ENCODE measurements around the gene TH.

Gene TH

DNA sequence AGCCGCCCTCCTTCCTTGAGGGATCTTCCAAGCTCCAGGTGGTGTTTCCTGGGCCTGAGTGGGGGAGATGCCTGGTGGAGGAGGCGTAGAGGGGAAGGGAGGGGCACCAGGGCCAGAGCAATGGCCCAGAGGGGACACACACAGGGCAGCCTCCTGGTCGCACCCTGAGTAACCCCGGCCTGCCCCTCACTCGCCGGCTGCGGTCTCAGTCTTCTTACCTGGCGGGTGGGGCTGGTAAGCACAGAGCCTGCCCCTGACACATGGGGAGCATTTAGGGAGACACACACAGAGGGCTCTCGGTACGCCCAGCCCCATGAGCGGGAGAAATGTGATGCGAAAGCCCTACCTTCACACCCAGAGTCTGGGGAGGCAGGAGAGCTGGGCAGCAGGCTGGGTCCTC, 56.3 kb downstream of the TH start:
- Histone ChIP-seq H3K27me3 (replicated peaks; ENCODE audit: insufficient read depth, low read length) (peaks cover 95% of the 10 kb centered on the region), H3K9ac (ENCODE audit: low read length) (no peak overlapping the region), H3K4me1 (ENCODE audit: low read length) (no peaks in the 10 kb centered on the region), H3K36me3 (replicated peaks; ENCODE audit: insufficient read depth, low read length) (no peaks in the 10 kb centered on the region), H2AFZ (ENCODE audit: low read length) (no peak overlapping the region), H3K79me2 (ENCODE audit: low read length) (no peaks in the 10 kb centered on the region), H3K4me3 (ENCODE audit: low read length) (no peak overlapping the region), H3K9me2 (replicated peaks; ENCODE audit: insufficient read depth, low read length) (no peaks in the 10 kb centered on the region), H3K27ac (ENCODE audit: low read length) (no peak overlapping the region), H3F3A (ENCODE audit: insufficient read depth, low read length) (no peaks in the 10 kb centered on the region), H3K9me3 (replicated peaks; ENCODE audit: insufficient read depth, low read length) (no peaks in the 10 kb centered on the region), H4K20me1 (ENCODE audit: insufficient read depth, low read length) (no peaks in the 10 kb centered on the region), H3K4me2 (ENCODE audit: low read depth, low read length) (no peak overlapping the region)
- no peak for DNase-seq
- TF ChIP-seq CTCF (IDR thresholded peaks at IDR 0.05; ENCODE audit: low read length): no peak
- no peak for TF ChIP-seq EZH2phosphoT487 (IDR thresholded peaks at IDR 0.05; ENCODE audit: low read length)
- TF ChIP-seq EZH2 (optimal IDR thresholded peaks at IDR 0.05; ENCODE audit: low read depth, low read length): no peak

DNA sequence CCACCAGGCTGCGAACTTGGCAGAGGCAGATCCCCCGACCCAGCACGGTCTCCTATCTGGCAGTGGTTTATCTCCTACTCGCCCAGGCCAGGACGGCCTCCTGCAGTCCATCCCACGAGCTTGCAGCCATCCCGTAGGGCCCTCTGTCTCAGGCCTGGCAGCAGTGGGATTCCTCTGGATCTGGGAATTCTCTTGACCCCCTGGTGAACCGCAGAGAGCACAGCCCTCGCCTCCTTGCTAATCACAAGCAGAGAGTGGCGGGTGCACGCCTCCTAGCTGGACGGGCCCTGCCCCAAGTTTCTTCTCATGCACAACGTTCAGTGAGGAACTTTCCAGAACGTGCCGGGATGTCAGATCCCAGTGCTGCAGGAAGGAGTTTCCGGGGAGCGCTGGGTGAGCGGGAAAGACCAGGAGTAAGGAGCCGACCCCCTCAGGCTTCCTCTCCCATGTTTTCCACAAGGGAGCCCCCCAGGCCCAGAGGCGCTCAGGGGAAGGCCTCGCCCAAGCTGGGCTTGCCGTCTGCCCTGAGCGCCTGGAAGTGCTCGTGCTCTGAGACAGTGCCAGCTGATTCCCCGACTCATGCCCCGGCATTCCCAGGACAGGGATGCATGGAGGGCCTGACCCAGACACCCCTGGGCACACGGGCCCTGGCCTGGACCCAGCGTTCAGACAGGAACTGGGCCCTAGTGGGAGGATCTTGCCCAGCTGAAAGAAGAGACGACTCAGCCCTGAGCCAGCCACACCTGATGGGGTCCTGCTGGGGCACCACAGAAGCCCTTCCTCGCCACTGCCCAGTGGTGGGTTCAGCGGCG, 57.0 kb downstream of the TH start:
- no peak overlapping the region for H2AFZ ChIP-seq (ENCODE audit: low read length)
- DNase-seq: no peak

More for the DNA sequence above, 57.0 kb downstream of the TH start:
- H3K9me3 ChIP-seq (replicated peaks; ENCODE audit: insufficient read depth, low read length): no peaks in the 10 kb centered on the region
- no peak overlapping the region for H3K4me3 ChIP-seq (ENCODE audit: low read length)
- TF ChIP-seq EZH2 (optimal IDR thresholded peaks at IDR 0.05; ENCODE audit: low read depth, low read length): no peak
- no peak for TF ChIP-seq CTCF (IDR thresholded peaks at IDR 0.05; ENCODE audit: low read length)
- TF ChIP-seq EZH2phosphoT487 (IDR thresholded peaks at IDR 0.05; ENCODE audit: low read length): no peak
- H3K36me3 ChIP-seq (replicated peaks; ENCODE audit: insufficient read depth, low read length): no peaks in the 10 kb centered on the region
- no peaks in the 10 kb centered on the region for H3K9me2 ChIP-seq (replicated peaks; ENCODE audit: insufficient read depth, low read length)
- no peak overlapping the region for H3K27ac ChIP-seq (ENCODE audit: low read length)
- peaks cover 95% of the 10 kb centered on the region for H3K27me3 ChIP-seq (replicated peaks; ENCODE audit: insufficient read depth, low read length)
- no peak overlapping the region for H3K4me2 ChIP-seq (ENCODE audit: low read depth, low read length)
- H3K79me2 ChIP-seq (ENCODE audit: low read length): no peaks in the 10 kb centered on the region
- H4K20me1 ChIP-seq (ENCODE audit: insufficient read depth, low read length): no peaks in the 10 kb centered on the region
- no peak overlapping the region for H3K9ac ChIP-seq (ENCODE audit: low read length)
- H3F3A ChIP-seq (ENCODE audit: insufficient read depth, low read length): no peaks in the 10 kb centered on the region
- H3K4me1 ChIP-seq (ENCODE audit: low read length): no peaks in the 10 kb centered on the region

All from MM.1S (cell line).